Effector CD4-positive, alpha-beta T cell (primary cell): ENCODE measurements around the gene LBX2.
A peak's percentile ranks its signal among the peaks of the same experiment; 100 is the strongest.
"Not testable (repeated sequence)": the region's sequence is repeated elsewhere in the genome, so short reads cannot be mapped to it uniquely, and the experiment has no call there.

Source experiments
- DNase-seq: peaks from one replicate; pipeline ENCODE4 v3.0.0-alpha.2; 2020

Gene LBX2

DNA sequence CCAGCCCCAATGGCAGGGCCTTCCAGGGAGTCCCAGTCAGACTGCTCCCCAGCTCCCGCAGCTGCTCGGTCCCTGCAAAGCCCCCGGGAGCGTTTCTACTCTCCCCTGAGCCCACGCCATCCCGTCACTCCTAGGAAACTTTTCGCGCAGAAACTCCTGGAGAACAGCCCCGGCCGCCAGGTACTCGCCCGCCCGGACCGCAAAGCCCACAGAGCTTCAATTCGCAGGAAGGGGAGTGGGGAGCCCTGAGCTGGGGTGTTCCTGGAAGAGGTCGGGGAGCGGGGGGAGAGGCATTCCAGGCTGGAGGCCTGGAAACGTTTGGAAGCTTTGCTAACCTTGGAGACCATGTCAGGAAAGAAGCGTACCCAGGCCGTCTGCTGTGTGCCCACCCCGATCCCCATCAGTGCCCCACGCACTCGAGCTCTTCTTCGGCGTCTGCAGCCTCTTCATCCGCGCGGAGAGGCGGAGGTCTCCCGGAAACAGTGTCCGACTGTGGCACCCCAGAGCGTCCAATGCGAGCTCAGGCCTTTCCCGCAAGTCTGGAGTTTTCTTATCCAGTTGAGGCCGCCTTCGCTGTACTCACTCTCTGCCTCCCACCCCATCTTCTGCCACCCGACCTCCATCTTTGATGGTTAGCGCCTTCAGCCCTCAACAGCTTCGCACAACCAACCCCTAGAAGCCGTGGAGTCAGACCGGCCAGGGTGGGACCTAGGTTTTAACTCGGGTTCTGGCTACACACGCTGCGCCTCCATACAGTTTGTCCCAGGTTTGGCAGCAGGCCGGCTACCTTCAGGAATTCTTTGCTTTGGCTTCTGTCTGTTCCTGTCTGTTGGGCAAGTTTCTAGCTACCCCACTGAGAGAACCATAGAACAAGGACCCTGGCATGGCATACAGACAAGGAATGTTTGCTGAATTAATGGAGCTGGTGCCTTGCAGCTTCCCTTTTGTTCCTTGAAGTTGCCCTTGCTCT, 4.4 kb upstream of the LBX2 start:
- no peak for DNase-seq

DNA sequence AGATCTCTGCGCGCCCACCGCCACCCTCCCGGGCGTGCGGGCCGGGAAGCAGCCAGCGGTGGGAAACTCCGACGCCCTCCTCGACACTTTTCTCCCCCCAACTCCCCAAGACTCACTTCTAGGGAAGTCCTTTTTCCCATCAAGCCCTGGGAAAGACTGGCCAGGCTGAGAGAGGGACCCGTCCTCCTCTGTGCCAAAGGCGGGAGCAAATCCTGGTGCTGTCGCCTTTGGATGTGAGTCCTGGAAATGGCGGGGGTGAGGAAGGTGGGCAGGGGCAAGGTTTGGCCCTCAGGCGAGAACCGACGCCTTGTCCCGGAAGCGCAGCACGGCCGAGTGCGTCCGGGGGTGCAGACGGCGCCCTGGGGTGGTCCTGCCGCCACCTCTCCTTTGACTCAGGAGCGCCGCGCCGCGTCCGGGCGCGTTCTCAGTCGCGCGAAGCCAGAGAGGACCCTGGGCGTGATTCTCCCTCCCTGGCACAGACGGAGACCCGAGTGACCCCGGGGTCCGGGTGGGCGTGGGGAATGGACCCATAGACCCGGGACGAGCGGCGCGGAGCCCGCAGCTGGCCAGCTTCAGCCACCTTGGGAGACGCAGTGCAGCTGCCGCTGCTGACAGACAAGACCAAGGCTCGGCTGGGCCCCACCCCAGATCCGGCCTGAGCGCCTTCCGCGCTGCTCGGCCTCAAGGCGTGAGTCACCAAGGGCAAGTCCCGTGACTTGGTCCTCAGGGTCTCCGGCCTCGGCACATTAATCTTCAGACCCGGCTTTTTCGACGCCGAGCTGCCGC, 3.5 kb upstream of the LBX2 start:
- DNase-seq: no peak

DNA sequence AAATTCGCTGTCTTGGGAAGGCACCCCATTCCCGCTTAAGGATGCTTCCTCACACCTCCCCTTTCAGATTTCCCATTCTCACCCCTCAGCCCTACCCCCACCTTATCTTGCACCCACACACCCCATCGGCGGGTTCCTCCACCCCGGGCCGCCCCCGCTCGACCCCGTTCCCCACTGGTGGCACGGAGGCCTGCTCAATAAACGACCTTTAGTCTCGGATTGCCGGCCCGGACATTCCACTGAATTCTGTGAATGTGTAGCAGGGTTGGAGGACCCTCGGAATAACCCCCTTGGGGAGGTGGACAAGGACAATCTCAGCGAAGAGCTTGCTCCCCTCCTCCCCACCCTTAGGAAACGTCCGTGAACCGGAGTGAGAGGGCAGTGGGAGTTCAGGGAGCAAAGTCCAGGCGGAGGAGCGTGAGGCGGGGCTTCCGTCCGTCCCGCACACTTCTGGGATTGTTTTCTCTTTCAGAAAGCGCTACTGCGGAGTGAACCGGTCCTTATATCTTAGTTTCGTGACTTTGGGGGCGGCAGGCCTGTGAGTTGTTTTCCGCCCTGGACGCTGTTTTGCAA, 2.8 kb upstream of the LBX2 start:
- no peak for DNase-seq

GRCh38 chr2:74501335-74502071, 2.1 kb upstream of the LBX2 start:
- no peak for DNase-seq

- DNase-seq: no peak
Observed at GRCh38 chr2:74500578-74500946, 1.2 kb upstream of the LBX2 start.

- no peak for DNase-seq
Observed at GRCh38 chr2:74499940-74500577, 656 bp upstream of the LBX2 start.

GRCh38 chr2:74498500-74499266, 720 bp downstream of the LBX2 start:
- no peak for DNase-seq

DNA sequence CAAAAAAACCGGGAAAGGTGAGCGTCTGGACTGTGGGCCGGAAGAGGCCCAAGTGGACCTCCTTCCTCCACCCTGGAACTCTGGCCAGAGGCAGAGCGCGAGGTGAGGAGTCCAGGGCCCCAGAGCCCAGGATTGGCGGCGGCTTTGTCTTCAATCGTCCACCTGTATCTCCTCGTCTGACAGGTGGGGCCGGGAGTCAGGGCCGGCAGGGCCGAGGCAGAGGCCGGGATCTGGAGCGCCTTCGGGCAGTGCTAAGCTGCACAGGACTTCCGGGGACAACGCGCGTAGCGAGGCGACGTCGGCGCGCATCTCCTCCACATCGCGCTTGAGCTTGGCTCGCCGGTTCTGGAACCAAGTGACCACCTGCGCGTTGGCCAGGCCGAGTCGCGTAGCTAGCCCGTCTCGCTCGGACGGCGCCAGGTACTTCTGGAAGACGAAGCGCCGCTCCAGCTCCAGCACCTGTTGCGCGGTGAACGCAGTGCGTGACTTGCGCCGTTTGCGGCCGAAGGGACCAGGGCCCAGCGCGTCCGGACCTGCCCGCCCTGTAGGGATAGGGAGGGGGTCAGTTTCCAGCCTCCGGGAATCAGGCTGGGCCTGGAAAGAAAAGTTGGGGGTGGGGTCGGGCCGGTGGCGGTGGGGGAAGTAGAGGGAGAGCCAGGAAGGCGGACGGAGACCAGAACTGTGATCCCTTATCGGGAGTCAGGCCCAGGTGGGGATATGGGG, 1.5 kb downstream of the LBX2 start:
- no peak for DNase-seq

DNA sequence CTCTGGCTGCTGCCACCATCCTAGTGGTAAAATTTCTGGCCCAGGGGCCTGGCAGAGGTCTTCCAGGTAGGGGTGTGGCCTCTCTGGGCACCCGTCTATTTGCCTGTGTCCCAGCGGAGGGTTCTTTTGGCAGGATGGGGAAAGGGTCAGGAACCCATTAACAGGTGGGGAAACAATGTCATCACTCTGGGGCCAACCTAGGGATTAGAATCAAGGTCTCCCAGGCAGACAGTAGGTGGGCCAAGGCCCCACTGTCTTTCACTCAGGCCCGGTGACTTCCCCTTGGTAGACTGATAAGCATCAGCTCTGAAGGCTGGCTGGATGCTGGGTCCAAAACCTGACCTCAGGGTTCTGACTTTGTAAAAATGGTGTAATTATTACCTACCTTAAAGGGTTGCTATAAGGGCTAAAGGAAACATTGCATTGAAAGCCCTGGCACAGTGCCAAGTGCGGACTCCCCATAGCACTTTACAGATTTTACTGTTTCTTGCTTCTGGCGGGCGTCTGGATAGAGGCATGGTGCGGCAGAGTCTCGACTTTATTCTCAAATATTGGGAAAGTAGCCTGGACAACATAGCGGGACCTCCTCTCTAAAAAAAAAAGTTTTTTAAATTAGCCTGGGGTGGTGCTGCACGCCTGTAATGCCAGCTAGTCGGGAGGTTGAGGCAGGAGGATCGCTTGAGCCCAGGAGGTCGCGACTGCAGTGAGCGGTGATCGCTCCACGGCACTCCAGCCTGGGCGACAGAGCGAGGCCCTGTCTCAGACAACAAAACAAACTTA, 2.2 kb downstream of the LBX2 start:
- DNase-seq: no peak

DNA sequence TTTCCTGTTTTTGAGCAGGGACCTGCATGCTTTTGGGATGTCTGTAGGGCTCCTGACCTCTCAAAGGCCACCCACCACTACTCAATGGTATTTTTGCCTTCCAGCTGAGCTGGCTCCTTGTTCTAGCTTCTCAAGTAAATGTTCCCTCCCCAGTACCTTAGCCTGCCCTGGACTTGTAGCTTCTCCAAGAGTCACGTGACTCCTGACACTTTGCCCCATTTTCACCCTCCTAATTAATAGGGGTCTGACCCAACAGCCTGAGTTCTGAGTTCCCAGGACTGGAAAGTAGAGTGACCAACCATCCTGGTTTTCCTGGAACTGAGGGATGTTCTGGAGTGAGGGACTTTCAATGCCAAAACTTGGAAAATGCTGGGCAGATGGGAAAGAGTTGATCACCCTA, 4.0 kb downstream of the LBX2 start:
- DNase-seq: no peak

DNA sequence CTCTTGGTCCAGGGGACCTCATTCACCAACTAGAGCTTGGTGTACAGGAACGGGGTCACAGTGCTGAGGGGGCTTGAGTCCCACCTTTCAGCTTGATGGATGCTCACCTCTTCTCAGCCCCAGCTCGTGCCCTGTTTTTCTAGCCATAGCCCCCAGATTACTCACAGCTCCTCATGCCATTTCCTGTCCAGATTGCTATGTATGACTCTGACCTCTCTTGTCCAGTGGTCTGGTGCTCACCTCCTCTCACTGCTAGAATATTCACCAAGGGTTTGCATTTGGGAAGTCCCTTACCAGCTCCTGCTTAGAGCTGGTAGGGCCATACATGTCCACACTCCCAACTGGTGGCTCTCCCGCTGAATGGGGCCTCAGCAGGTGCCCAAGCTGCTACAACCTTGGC, 5.9 kb downstream of the LBX2 start:
- DNase-seq: no peak

DNA sequence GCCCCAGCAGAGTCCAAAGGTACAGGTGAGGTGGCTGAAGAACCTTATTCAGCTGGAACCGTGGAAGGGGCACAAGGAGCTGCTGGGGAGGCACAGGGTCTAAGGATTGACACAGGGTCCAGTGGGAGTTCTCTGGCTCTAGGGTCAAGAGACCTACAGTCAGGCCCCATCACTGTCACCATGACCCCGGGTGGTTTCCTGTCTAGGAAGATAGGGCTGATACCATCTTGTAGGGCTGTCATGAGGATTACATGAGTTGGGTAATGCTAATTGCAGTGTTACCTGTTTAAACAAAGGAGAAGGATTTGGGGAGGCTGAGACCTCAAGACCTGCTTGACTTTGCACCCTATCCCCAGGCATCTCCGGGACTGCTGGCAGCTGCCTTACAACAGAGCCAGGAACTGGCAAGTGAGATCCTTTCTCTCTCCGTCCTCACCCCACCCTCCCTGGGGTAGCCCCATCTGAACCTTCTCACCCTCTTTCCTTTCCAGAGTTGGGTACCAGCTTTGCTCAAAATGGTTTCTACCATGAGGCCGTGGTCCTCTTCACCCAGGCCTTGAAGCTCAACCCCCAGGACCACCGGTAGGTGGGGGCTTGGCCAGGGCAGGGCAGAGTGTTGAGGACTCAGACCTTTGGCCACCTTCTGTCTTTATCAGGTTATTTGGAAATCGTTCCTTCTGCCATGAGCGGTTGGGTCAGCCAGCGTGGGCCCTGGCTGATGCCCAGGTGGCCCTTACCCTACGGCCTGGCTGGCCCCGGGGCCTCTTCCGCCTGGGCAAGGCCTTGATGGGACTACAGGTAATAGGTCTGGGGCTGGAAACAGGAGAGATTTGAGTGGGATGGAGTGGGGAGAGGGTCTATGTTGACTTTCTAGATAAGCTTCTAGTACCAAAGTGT, 7.5 kb downstream of the LBX2 start:
- no peak for DNase-seq

- DNase-seq: no peak
Observed at GRCh38 chr2:74489906-74490305, 9.5 kb downstream of the LBX2 start.

DNA sequence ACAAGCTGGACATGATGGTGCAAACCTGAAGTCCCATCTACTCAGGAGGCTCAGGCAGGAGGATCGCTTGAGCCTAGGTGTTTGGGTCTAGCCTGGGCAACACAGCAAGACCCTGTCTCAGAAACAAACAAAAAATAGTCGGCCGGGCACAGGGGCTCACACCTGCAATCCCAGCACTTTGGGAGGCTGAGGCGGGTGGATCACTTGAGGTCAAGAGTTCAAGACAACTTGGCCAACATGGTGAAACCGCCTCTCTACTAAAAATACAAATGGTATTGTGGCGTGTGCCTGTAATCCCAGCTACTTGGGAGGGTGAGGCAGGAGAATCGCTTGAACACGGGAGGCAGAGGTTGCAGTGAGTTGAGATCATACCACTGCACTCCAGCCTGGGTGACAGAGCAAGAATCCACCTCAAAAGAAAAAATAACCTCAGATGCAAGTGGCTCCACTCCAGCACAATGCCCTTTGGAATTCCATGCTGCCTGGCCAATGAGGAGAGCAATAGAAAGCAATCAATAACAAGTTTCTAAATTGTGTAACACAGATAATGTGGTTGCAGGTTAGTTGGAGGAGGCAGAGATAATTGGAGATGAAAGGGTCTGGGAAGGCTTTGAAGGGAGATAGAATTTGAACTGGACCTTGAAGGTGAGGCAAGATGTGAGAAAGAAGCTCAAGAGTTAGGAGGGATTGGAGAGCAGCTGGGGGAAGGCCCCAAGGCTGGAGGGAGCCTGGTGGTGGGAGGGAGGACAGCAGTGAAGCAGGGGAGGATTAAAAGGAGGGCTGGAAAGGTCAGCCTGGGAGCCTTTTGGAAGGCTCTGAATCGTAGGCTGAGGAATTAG, 10.5 kb downstream of the LBX2 start:
- DNase-seq: no peak

DNA sequence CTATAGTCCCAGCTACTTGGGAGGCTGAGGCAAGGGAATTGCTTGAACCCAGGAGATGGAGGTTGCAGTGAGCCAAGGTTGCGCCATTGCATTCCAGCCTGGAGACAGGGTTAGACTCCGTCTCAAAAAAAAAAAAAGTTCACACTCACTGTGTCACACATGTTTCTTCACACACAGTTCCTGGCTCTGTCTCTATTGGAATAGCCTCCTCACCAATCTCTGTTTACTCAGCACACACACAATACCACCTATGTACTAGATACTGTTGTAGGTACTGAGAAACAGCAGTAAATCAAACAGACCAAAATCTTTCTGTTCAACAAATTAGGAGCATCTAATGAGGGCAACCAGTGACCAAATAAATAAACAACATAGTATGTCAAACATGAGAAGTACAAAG, 13.3 kb downstream of the LBX2 start:
- no peak for DNase-seq

- not testable (repeated sequence) for DNase-seq
Observed at GRCh38 chr2:74483675-74484164, 15.7 kb downstream of the LBX2 start.

DNA sequence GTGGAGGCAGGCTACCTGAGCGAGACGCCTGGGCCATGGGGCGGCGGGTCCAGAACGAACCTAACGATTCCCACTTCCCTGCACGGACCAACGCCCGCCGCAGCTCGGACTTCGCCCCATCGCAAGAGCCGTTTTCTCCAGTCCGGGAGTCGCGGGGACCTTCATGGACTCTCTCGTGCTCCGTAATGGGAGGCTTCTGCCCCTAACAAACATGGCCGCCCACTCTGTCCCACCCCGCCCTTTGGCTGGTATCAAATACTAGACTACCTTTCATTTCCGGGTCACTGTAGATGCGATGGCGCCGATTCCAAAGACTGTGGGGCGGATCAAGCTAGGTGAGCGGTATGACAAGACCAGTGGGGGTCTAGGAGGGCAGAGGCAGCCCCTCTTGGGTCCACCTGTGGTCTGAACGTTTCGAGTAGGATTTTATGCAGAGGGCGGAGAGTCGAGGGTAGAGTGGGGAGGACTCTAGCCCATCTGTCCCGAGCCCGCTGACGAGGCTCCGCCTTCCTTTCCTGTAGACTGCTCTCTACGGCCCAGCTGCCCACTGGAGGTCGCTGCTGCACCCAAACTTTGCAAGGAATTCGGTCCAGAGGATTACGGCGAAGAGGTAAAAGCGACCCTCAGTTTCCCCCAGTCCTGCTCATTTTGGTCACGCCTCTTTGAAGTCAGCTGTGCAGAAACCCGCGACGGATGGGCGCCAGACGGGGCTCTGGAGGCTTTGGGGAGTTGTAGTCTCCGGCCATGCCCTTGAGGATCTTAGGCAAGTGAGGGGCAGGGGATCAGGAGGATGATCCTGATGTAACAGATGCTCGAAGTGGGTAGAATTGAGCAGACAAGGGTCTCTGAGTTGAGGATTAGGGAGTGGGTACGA, 16.4 kb downstream of the LBX2 start, which contains the start of the genes CCDC142 and TTC31:
Gene CCDC142, minus strand, starts transcription at position 198 of the 874 bp plus-strand sequence. Its CDS starts 161 bp downstream, at position 37.
Gene TTC31, plus strand, starts transcription at position 281 of the 874 bp plus-strand sequence. Its CDS starts 15 bp downstream, at position 296.
- peak; percentile 92 for DNase-seq
